Fibroblast of mammary gland (primary cell): ENCODE data around the gene NUP107.

Experiments used
- DNase-seq: peaks from one replicate; pipeline ENCODE4 v3.0.0-alpha.2; 2010; ENCODE audit warnings: low read depth
- H3K4me3 ChIP-seq: 2 replicates; pipeline ENCODE4 v1.5.1; 2011; ENCODE audit warnings: low read depth, mild to moderate bottlenecking, low read length, moderate library complexity; ENCODE audit not compliant: control insufficient read depth
- CTCF ChIP-seq: conservative IDR thresholded peaks from 2 replicates; pipeline ENCODE4 v1.5.1; 2011; ENCODE audit warnings: low read depth, low read length, inconsistent platforms; ENCODE audit not compliant: control insufficient read depth, insufficient read depth

NUP107 gene

GRCh38 chr12:68769941-68770340 is 83.2 kb downstream of the NUP107 start:
- DNase-seq = no peak
- no peak overlapping the region for H3K4me3 ChIP-seq
- TF ChIP-seq CTCF = no peak

- DNase-seq = no peak
- TF ChIP-seq CTCF = no peak
- H3K4me3 ChIP-seq = no peak overlapping the region
Observed at GRCh38 chr12:68771223-68771925, 84.6 kb downstream of the NUP107 start.

GRCh38 chr12:68772714-68773113 is 85.9 kb downstream of the NUP107 start:
- H3K4me3 ChIP-seq = no peak overlapping the region
- no peak for TF ChIP-seq CTCF
- DNase-seq = no peak

GRCh38 chr12:68773582-68773981 is 86.8 kb downstream of the NUP107 start:
- DNase-seq = no peak
- no peak overlapping the region for H3K4me3 ChIP-seq
- no peak for TF ChIP-seq CTCF

- no peak for TF ChIP-seq CTCF
- no peak for DNase-seq
- no peak overlapping the region for H3K4me3 ChIP-seq
Observed at GRCh38 chr12:68775121-68775630, 88.4 kb downstream of the NUP107 start.

GRCh38 chr12:68776976-68777610 is 90.3 kb downstream of the NUP107 start:
- DNase-seq = no peak
- no peak overlapping the region for H3K4me3 ChIP-seq
- no peak for TF ChIP-seq CTCF
